Stimulated activated CD4-positive, alpha-beta T cell treated with anti-CD3 and anti-CD28 coated beads, TNF-alpha, amount 100 ng/mL, for 48 hours (primary cell): ENCODE results near the gene TAF1B.
A peak's percentile ranks its signal among the peaks of the same experiment; 100 is the strongest.

Experiments used
- DNase-seq, 3 donors: peaks; one replicate each; pipeline ENCODE4 v3.0.0-alpha.2; 2020; ENCODE audit warnings: low read depth in 3 of 3

The TAF1B gene

DNA sequence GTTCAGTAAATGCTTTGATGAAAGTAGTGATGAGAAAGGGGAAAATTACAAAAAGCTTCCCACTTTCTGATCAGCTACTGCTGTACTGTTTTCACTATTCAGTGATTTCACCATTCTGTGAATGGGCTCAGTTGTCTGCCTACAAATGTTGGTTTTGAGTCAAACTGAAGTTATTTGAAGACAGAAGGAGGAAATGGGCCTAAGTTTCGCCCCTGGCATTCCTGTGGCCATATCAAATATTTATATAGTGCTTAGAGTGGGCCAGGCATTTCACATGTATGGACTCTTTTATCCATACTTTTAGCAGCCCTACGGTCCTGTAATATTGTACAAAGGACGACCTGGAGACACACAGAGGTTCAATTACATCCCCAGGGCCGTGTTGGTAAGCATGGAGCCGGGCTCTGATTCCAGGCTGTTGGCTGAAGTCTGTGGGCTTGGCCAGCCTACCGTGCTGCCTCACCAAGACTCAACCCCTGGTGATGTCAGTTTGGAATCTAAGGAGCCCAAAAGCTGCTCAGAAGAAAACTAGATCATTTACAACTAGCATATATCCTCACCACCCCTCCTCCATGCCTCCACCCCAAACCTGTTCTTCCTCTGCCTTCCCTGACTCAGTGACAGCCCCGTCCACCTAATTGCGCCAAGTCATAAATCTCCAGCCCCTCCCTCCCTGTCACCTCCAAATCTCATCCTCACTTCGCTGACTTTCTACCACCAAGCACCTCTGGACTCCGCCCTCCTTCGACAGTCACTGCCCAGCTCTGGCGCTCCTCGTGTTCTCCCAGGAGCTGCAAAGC, 98.1 kb downstream of the TAF1B start:
- no peak for DNase-seq

DNA sequence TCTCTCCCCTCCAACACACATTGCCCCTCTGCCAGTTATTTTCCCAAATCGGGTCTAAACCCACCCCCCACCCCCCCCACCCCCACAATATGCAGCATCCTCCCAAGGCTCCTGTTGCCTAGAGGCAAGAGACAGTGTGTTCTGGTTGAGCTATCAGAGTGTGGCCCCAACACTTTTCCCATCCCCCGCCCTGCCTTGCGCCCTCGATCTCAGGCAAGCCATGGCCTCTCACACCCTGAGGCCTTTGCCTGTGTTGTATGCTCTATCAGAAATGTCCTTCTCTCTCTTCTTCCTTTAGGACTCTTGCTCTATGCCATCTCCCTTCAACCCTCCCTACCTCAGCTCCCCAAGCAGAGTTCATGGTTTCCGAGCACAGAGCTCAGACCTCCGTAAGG, 98.7 kb downstream of the TAF1B start:
- DNase-seq: no peak

DNA sequence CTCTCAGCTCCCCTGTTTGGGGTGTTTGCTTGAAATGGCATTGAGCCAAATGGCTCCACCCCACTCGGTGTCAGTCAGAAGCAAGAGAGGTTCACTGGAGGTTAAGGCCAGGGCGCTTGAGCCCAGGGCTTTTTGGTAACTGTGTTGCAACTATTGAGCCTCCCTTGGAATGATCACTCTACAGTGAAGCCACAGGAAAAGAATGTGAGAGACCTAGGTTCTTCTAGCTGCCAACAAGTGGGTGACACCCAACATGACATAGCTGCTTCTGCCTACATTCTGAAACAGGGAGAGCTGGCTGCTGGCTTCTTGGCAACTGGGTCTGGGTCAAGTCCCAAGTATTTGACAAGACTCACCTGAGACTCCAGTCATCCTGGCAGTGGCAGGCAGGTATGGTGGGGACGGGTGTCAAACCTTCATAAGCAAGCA, 101.1 kb downstream of the TAF1B start:
- no peak for DNase-seq

DNA sequence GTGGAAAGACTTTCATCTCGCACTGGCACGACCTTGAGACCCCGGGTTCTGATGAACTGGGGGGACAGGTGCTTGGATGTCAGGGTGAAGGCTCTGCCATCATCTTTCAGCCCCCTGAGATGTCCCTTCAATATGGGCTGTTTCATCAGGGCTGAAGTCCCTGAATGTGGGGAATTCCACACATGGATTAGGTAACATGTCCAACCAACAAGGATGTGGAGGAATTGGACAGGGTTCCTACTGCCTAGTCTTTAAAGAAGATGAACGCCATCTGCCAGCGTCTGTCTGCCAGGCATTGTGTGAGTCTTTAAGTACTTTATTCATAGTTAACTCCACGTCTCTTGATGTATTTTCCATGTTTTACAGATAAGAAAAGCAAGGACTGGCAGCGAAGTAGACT, 102.3 kb downstream of the TAF1B start:
- DNase-seq: no peak

DNA sequence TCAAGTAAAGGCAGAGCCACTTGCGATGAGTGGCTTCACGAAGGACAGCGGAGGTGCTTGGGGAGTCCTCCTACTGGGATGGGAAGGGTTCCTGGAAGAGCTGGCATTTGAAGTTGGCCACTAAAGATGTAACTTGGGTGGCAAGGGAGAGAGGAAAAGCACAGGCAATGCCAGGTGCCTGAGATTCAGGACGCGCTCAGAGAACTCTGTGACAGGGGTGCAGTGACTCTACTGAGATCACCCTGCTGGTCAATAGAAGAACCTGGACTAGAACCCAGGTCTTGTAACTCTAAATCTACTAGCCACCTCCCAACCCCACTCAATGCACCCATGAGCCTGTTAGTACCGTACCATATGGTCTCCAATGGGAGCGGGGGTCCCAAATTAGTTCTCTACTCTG, 102.8 kb downstream of the TAF1B start:
- DNase-seq: no peak

DNA sequence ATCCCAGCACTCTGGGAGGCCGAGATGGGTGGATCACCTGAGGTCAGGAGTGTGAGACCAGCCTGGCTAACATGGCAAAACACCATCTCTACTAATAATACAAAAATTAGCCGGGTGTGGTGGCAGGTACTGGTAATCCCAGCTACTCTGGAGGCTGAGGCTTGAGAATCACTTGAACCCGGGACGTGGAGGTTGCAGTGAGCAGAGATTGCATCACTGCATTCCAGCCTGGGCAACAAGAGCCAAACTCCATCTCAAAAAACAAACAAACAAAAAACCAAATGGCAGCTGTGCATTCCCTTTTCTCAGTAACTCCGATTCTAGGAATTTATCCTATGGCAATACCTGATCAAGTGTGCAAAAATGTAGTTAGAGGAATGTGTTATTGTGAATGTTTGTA, 103.5 kb downstream of the TAF1B start:
- DNase-seq: no peak

DNA sequence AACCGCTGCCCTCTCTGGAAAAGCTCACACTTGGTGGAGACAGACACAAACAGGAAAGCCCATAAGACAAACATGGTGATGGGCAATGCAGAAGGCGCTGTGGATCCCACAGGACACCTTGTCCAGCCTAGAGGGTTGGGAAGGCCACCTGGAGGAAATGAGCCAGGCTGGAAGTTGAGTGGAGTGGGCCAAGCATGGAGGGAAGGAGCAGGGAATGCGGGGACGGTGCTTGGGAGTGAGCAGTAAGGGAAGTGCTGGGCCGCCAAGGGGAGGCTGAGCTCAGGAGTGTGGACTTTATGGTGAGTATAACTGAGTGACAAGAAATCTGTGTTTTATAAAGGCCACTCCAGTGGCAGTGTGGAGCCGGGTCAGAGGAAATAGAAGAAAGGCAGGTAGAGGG, 105.4 kb downstream of the TAF1B start:
- DNase-seq: no peak

DNA sequence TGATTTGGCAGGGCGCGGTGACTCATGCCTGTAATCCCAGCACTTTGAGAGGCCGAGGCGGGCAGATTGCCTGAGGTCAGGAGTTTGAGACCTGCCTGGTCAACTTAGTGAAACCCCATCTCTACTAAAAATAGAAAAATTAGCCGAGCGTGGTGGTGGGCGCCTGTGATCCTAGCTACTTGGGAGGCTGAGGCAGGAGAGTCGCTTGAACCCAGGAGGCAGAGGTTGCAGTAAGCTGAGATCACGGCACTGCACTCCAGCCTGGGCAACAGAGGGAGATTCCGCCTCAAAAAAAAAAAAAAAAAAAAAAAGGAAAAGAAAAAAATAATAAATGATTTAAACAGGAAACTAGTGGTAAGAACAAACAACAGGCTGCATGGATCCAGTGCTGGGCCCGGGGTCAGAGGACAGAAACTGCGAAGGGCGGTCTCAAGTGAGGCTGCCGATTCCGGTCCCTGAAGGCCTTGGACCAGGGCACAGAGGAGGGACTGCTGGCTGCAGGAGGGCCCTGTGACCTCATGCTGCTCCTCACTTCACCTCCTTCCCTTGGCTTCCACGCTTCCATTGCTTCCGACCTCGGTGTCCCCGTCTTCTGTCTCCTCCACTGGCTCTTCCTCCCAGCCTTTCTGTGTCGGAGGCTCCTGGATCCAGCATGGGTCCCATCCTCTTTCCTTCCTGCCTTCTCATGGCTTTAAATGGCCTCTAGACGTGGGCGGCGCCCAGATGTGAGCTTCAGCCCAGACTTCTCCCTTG, 106.1 kb downstream of the TAF1B start:
- DNase-seq: no peak

DNA sequence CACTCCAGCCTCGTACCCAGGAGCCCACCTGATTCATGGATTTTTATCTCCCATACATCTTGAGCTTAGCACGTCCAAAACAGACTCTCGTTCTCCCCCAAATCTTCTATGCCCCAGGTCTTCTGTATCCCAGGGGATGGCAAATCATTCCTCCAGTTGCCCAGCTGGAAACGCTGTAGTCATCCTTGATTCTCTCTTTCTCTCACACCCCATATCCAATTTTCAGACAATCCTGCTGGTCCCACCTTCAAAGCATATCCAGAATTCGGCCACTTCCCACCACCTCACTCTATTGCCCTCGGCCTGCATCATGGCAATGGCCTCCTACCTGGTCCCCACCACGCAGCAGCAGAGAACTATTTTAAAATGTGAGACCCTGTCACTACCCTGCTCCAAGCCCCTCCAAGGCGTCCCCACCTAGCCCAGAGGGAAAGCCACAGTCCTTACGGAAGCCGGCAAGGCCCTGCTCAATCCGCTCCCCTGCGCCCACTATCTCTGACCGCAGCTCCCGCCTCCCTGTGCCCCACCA, 106.8 kb downstream of the TAF1B start:
- no peak for DNase-seq

DNA sequence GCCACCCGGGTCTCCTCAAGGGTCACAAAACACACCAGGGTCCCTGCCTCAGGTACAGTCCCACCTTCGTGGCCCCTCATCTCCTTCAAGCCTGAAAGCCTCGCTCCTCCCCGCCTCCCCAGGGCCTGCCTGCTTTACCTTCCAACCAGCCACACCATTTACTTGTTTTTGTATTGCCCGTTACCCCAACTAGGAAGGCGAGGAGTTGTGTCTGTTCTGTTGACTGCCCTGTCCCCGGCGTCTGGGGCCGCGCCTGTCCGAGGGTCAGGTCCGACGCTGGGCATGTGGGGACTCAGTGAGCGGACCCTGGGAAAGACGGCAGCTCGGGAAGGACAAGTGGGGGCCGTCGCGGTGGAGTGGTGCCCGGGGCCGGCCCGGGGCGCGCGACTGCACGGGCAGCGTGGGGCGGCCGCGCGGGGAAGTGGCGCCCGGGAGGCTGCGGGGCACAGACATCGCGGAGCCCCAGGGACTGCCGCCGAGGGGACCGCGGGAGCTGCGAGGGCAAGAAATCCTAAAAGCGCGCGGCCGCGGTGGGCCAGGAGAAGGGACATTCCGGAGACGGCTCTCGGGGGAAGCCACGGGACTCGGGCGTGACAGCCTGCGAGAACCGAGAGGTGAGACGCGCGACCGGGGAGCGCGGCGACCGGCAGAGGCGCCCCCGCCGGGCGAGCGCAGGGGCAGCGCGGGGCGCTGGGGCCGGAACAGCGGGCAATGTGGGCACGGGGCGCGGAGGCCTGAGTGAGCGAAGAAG, 107.4 kb downstream of the TAF1B start:
- DNase-seq: peak in 1 of 3 donors; percentile 27

DNA sequence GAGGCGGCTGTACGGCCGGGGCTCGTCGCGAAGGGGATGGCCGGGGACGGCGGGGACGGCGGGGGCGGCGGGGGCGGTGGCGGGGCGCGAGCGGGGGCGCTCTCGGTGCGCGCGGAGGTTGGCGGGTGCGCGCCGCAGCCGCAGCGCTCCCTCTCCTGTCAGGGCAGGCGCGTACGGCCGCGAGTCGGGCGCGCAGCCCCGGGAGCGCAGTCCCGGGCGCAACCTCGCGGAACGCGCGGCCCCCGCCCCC, 107.9 kb downstream of the TAF1B start:
- no peak for DNase-seq

DNA sequence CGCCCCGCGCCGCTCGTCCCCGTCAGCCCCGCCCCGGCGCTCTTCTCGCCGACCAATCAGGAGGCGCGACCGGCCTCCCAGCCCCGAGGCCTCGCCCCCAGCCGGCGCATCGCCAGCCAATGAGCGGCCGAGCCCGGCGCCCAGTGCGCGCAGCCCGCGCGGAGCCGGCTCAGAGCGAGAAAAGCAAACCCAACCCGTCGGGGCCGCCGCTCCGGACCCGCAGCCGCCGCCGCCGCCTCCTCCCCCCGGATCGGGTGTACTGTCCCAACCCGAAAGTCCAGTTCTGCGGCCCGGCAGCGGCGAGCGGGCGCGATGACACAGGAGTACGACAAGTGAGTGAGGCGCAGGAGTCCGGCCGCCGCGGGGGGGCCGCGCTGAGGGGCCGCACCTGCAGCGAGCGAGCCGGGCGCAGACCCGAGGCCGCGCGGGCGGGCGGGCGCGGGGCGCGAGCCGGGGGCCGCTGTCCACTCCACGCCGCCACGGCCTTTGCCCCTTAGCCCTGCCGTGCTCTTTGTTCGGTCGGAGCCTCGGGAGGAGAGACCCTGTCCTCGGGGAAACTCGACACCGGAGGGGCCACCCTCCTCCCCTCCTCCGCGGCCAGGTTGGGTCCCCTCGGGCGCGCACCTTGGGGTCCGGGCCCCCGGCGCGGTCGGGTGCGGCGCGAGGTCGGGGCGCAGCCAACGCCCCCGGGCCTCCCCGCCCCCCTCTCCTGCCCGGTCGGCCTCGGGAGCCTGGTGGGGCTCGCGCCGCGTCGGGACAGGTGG, 108.4 kb downstream of the TAF1B start, which contains the start of gene GRHL1:
Gene GRHL1, plus strand, starts transcription at position 172 of the 764 bp plus-strand sequence. Its CDS starts 141 bp downstream, at position 313.
- peak; percentile 81 to 86 (median 83) for DNase-seq

DNA sequence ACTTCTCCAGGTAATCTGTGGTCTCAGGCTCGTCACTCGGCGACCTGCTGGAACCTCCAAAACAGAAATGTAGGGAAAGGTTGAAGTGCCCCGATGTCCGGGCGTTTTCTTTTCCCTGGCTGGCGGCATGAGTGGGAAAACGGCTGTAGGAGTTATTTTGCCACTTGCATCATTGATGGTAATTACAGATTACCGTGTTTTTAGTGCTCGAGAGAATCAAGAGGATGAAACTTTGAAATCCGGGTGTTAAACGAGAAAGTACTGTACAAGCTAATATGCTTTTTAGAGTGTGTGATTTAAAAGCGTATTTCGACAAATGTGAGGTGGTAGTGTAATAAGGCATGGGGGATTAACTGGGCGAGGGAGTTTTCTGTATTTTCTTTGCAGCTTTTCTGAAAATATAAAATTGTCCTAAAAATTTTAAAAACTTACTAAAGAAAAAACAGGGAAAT, 109.0 kb downstream of the TAF1B start:
- DNase-seq: no peak

DNA sequence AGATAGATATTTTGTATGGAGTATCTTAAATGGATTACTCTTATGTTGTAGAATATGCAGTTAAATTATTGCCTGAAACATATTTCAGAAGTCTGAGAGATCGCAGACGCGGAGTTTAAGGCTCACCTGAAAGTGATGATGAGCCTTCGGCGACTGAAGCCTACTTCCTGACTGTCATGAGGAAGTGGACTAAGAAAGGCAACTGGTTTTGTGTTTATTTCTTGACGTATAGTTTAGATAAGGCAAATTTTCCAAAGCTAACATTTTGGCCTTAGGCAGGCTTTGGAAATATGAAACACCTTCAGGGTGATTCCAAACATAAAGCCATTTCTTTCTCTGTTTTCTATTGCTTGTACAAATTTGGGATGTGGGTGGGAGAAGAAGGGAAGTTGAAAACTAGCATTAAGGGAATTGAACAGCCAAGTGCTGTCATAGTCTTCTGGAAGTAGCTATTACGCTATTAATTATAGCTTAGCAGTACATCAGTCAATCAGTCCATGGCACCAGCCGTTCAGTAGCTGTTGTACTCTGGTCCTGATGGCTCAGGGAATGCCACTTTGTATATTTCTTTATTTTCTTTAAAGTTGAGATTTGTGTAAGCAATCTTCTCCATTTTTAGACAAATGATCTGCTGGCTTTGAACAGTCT, 109.7 kb downstream of the TAF1B start:
- no peak for DNase-seq

DNA sequence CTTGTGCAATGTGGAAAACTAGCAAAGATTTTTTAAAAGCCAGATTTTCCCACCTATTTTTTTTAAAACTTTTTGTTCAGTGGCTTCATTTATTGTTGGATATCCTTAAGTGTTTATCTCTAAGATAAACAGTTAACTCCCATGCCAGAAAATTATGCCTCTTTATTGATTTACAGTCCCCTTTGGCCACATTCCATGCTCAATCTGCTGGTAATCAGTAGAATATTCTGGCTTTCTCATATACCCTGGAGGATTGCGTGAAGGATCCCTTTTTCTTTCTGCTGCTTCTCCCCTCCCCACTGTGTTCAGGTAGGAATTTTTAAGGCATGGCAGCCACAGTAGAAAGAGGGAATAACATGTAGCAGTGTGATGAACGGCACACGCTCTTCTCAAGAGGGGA, 110.9 kb downstream of the TAF1B start:
- no peak for DNase-seq

DNA sequence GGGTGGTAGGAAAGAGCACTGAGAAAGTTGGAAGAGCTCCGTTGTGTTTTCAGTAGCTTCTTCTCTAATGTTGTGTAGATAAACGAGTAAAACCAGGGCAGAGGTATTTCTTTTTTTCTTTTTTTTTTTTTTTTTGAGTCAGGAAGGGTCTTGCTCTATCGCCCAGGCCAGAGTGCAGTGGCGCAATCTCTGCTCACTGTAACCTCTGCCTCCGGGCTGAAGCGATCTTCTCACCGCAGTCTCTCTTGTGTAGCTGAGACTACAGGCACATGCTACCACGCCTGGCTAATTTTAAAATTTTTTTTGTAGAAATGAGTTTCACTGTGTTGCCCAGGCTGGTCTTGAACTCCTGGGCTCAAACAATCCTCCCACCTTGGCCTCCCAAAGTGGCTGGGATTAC, 114.8 kb downstream of the TAF1B start:
- DNase-seq: no peak

DNA sequence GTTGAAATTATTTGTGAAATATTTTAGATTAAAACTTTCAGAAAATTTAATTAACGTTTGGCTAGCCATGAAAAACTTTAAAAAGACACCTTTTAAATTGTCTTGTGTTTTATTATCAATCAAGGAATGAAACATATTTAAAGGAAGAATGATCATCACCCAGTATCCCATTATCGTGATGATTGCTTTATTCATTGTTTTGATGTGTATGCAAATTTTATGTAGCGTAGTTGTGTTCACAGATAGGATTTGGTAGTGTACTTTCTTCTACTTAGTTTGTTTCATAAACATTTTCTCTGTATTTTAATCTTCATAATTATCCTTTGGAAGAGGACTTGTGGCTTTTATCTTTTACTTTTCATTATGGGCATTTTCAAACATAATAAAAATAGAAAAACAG, 116.0 kb downstream of the TAF1B start:
- DNase-seq: no peak

DNA sequence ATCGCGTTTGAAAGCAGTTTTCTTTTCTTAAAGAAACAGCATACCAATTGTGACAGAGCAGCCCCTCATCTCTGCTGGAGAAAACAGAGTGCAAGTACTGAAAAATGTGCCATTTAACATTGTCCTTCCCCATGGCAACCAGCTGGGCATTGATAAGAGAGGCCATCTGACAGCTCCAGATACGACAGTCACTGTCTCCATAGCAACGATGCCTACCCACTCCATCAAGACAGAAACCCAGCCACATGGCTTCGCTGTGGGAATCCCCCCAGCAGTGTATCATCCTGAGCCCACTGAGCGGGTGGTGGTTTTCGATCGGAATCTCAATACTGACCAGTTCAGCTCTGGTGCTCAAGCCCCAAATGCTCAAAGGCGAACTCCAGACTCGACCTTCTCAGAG, 117.7 kb downstream of the TAF1B start:
- DNase-seq: no peak

DNA sequence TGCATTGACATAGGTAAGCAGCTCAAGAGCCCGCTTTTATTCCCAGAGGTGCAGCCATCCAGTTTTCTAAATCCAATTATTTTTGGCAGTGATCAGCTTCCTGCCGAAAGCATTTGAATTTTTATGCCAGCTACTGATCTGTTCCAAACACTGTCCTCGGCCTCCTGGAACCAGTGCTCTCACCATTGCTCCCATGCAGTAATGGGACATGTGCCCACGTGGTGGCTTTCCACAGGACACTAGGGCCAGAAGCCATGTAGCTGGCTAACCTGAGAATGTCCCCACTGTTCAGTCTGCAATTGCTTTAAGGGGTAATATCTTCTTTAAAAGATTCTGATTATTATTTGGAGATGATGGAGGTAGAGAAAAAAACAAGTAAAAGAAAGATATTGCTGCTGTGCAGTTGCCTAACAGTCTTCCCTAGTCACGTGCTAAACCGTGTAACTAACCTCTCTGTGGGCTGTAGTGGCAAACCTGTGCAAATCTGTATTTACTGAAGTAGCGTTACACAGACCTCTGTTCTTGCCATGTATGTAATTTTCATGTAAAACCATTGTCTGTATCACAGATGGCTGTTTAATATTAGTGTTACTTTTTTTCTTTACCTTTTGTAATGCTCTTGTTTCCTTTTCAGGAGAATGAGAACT, 121.2 kb downstream of the TAF1B start:
- DNase-seq: no peak

DNA sequence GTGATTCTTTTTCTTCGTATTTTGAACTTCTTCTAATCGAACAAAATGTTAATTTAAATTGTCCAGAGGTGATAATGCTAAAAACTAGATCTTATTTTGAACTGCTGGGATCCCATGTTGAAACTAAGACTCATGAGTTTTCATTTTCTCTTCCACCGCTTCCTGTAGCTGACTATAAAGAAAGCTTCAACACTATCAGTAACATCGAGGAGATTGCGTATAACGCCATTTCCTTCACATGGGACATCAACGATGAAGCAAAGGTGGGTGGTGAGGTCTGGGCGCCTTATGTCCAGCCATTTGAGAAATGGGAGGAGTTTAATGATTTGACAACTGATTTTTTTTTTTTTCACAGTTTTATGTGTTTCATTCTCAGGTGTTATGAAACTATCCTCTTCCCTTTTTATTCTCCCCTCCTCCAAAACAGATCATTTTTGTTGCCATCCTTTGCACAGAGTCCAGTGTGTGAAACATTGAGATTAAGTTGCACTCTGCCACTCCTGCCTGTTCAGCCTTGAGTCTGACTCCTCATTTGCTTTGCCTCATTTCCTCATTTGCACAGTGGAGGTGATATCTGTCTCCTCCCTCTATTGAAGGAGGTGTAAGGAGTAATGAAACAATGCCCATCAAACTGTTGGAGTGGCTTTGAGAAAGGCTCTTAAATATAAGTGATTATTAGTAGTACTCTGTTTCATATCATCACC, 122.0 kb downstream of the TAF1B start:
- DNase-seq: no peak
